MM.1S (cell line): ENCODE data around the gene LCE1D.

Experiments used
- CTCF ChIP-seq: fragments of 300-600 bp; sonication (generic); IDR thresholded peaks from 2 replicates; pipeline ENCODE4 v1.5.1; 2016; ENCODE audit warnings: antibody characterized with exemption, low read length, mixed read lengths
- EZH2 ChIP-seq: fragments of 300-600 bp; sonication (generic); optimal IDR thresholded peaks from 2 replicates; pipeline ENCODE3; 2017; ENCODE audit warnings: low read depth, mild to moderate bottlenecking, antibody characterized with exemption, low read length, mixed read lengths
- EZH2phosphoT487 ChIP-seq: fragments of 300-600 bp; sonication (generic); IDR thresholded peaks from 2 replicates; pipeline ENCODE4 v1.6.1; 2018; ENCODE audit warnings: antibody characterized with exemption, low read length

GRCh38 chr1:152817309-152817708 is 20.8 kb downstream of the LCE1D start:
- TF ChIP-seq CTCF (no peak), EZH2 (no peak), EZH2phosphoT487 (no peak)
